Lower leg skin (tissue), 3 donors: ENCODE data around the gene ZSCAN5C.

Experiments
- POLR2A ChIP-seq, 2 donors: fragments of 450-650 bp; IDR thresholded peaks; one replicate each; pipeline ENCODE4 v1.6.1; 2016 to 2017; ENCODE audit warnings: antibody characterized with exemption in 2 of 2, mild to moderate bottlenecking in 1 of 2, moderate library complexity in 1 of 2
- TF ChIP-seq, protein P1 (sequence below), 3 donors: fragments of 450-650 bp; IDR thresholded peaks; one replicate each; pipeline ENCODE4 v1.5.1; 2016; ENCODE audit warnings: antibody characterized with exemption in 3 of 3, mild to moderate bottlenecking in 3 of 3, moderate library complexity in 2 of 3

DNA sequence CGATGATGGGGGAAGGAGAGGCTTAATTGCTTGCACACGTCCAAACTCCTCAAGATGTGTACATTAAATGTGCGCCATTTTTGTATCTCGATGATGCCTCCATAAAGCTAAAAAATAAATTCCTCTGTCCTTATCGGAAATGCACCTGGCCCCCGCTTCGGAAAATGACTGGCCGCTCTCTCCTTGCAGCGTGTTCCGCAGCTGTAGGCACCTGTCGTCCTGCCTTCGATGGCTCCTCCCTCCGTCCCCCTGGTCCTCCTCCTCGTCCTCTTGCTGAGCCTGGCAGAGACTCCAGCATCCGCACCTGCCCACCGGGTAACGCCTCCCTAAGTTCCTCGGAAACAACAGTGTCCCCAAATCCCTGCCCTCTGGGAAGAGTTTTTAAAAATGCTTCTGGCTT, 25.2 kb upstream of the ZSCAN5C start:
- TF ChIP-seq, protein P1, sequence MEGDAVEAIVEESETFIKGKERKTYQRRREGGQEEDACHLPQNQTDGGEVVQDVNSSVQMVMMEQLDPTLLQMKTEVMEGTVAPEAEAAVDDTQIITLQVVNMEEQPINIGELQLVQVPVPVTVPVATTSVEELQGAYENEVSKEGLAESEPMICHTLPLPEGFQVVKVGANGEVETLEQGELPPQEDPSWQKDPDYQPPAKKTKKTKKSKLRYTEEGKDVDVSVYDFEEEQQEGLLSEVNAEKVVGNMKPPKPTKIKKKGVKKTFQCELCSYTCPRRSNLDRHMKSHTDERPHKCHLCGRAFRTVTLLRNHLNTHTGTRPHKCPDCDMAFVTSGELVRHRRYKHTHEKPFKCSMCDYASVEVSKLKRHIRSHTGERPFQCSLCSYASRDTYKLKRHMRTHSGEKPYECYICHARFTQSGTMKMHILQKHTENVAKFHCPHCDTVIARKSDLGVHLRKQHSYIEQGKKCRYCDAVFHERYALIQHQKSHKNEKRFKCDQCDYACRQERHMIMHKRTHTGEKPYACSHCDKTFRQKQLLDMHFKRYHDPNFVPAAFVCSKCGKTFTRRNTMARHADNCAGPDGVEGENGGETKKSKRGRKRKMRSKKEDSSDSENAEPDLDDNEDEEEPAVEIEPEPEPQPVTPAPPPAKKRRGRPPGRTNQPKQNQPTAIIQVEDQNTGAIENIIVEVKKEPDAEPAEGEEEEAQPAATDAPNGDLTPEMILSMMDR (IDR thresholded peaks at IDR 0.05) = no peak
- TF ChIP-seq POLR2A (IDR thresholded peaks at IDR 0.05) = no peak
